Limb (tissue), 2 donors: Measurements from ENCODE around the gene NRP2.

Experiments
- DNase-seq, 2 donors: peaks; one replicate each; pipeline ENCODE4 v3.0.0-alpha.2; 2016; ENCODE audit errors: extremely low spot score in 2 of 2

NRP2 gene

DNA sequence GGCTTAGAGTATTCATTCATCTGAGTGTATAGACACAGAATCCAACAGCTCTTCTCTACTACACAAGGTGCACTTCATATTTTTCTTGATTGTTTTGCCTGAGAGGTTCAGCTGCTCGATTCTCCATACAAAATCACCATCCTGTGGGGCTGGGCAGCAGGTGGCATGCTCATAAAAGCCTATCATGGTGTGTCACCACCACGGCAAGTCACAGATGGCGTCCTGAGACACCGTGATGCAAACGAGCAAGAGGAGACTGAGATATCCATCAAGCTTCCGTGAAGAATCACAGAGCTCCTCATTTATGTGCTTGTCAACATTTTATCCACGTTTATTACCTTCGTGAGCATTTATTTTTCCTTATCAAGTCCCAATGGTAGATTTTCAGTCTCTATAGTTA is 22.4 kb upstream of the NRP2 start:
- DNase-seq, result no peak

DNA sequence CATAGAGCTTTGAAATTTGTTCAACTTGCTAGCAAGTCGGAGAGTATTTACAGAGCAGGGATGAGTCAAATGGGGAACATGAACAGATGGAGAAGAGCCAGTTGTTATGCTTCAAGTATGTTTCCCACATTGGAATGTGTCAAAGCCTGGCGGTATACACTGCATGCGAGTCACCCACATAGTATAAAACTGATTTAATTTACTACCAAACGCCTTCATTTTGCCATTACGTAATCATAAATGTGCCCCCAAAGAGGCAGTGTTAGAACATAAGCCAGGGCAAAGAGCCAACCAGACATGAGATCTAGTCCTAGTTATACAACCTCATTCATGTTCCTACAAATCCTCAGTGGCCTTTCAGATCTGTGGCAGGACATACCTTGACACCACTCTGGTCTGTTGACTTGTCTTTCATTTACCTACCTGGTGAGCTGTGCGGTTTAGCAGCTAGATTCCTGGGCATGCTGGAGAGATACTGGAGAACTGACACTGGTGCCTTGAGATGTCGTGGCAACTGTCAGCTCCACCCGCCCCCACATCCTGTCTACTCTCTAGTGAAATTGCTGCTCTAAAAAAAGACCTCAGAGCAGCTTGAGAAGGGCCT is 21.7 kb upstream of the NRP2 start:
- peak in 1 of 2 donors; percentile 70 for DNase-seq

DNA sequence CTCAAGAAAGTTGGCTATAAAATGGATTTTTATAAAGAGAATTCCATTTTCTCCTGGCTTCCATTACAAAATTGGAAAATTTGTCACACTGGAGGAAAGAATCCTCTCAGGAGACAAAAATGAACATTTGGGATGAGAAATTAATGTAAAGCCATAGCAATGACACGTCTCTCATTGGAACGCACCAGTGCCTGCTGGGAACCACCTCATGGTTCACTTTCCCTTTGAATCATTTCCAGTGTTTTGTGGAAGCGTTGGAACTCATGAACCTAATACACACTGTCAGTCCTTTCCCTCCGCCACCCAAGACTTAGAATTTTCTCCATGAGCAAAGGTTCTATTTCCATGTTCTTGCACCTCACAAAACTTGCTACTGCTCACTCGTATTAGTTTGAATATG is 21.0 kb upstream of the NRP2 start:
- DNase-seq, result no peak

- DNase-seq, result no peak
These were observed 19.9 kb upstream of the NRP2 start for GRCh38 chr2:205662206-205662965.

DNA sequence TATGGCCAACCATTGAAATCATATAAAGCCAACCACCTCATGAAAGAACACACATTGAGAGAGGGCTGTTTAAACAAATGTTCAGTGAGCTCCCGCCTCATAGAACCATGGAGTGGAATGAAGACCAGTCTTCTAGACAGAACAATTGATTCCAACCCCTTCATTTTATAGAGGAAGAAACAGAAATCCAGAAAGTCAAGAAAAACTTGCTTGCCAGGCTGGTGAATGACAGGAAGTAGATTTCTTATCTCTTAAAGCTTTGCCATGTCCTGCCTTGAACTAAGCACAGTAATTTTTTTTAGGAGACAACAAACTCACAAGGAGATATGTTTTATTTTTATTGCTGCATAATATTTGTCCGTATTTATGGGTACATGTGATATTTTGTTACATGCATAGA is 16.5 kb upstream of the NRP2 start:
- DNase-seq, result no peak

DNA sequence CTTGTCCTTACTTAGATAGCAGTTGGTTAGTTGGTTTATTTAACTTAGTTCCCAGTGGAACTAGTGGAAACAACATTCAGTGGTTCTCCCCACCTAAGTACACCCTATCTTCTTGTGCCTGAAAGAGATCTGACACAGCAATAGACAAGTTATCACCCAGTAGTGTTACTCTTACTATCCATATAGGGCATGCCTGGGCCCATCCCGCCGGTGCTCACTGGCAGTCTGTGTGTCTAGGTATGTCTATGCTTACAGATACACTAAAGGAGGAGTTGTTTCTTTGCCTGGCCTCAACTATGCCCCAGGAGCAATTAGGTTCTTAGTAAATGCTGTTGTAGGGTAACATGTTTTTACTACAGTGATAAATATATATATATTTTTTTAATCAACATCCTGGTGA is 12.0 kb upstream of the NRP2 start:
- DNase-seq, result no peak

DNA sequence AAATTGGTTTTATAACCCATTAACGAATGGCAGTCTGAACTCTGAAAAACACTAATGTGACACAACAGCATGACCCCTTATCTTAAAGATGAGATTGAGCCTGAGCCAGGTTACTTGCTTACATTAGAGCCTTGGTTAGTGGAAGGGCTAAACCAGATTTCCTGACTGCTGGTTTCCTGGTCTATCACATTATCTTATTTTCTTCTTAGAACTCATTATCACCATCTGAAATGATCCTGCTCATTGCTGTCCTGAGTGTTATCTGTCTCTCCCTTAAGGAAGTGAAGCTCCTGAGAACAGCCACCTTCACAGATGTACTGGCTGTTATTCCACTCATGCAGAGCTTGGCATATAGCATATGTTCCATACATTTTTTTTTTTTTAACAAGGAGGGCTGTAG is 9.0 kb upstream of the NRP2 start:
- DNase-seq, result no peak

DNA sequence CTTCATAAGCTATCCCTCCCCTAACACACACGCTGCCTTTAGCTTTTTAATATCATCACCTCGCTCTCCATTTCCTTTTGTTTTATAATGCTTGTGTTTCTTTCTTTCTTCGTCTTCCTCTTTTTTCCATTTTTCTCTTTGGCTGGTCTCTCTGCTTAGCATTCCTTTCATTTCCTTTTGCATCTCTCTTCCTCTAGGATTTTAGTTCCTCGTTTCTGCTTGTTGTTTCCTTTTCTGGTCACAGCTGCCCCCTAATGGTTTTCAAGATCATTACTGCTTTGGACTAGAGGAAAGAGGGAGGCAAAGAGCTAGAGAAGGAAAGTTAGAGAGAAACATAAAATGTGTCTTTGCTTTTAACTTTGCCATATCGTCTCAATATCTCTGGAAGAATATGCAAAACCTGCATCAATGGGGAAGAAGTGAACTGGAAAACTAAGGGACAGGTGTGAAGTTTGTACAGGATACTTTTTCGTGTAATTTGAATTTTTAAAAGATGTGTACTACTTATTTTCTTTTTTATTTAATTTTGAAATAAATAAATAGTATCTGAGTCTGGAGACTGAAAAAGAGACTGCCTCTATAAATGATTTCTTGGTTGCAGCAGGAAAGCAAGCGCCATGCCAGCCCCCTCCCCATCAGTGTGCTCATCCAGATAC is 6.3 kb upstream of the NRP2 start:
- DNase-seq, result peak in 1 of 2 donors; percentile 89

GRCh38 chr2:205678541-205679142 is 3.7 kb upstream of the NRP2 start:
- DNase-seq, result no peak

DNA sequence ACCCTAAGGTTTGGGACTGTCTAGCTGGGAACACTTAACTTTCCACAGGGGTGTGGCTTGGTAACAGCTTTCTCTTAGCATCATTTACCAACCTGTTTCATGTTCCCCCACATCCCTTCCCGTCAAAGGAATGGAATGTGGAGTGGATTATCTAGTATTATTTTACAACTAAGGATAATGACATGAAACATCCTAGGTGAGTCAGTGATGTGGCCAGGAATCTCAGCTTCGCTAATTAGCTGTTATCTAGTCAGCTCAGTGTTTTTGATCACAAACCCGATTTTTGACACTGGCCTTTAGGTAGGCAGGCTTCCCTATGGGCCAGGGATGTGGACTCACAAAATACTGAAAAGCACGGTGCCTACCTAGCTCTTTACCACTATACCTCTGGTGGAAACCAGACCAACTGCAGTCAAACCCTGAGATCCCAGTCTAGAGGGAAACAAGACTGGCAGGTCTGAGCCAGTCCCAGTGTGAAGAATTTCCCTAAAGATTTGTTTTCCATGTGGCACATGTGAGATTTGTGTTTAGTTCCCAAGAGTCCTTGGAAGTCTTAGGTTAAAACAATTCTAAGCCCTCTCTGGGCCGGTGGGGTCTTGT is 2.8 kb upstream of the NRP2 start:
- no peak for DNase-seq

DNA sequence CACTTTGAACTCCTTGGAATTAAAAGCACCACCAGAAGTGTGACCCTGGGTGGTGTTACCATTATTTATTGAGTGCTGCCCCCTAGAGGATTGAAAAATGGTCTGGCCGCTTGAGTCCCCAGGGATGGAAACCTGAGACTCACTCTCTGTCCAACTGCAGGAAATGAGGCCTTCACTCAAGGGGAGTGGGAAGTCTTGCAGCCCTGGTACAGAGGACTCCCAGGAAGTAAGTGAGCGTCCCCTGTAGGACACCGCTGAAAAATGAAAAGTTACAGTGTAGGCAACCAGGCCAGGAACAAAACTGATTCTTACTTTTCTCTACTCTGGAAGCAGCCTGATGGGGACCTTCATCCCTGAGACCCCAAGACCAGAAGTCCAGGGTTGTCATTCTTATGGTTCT is 2.2 kb upstream of the NRP2 start:
- peak in 1 of 2 donors; percentile 64 for DNase-seq

- no peak for DNase-seq
These were observed 1.4 kb upstream of the NRP2 start for GRCh38 chr2:205680903-205681302.

- no peak for DNase-seq
These were observed 681 bp upstream of the NRP2 start for GRCh38 chr2:205681401-205682238.

DNA sequence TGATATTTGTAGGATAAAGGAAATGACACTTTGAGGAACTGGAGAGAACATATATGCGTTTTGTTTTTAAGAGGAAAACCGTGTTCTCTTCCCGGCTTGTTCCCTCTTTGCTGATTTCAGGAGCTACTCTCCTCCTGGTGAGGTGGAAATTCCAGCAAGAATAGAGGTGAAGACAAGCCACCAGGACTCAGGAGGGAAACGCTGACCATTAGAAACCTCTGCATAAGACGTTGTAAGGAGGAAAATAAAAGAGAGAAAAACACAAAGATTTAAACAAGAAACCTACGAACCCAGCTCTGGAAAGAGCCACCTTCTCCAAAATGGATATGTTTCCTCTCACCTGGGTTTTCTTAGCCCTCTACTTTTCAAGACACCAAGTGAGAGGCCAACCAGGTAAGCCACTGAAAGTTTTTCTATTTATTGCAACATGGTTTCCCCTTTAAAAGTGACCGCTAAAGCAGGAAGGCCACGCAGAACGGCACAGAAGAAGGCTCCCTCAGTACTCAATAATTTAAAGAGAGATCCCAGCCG is 735 bp downstream of the NRP2 start:
- DNase-seq, result no peak

- peak in 1 of 2 donors; percentile 65 for DNase-seq
These were observed 1.4 kb downstream of the NRP2 start for GRCh38 chr2:205683502-205684367.

- DNase-seq, result peak in 1 of 2 donors; percentile 74
These were observed 2.6 kb downstream of the NRP2 start for GRCh38 chr2:205684871-205685313.

- peak in 1 of 2 donors; percentile 74 for DNase-seq
These were observed 3.2 kb downstream of the NRP2 start for GRCh38 chr2:205685314-205686055.

GRCh38 chr2:205686056-205686782 is 3.9 kb downstream of the NRP2 start:
- DNase-seq, result peak in 1 of 2 donors; percentile 63
